GM12872 (cell line): ENCODE results near the gene FARS2.

Experiments used
- TF ChIP-seq, protein P1 (sequence below): IDR thresholded peaks from 3 replicates; pipeline ENCODE4 v1.5.1; 2011; ENCODE audit warnings: low read depth, mild to moderate bottlenecking, low read length, moderate library complexity; ENCODE audit not compliant: insufficient read depth

FARS2 gene

DNA sequence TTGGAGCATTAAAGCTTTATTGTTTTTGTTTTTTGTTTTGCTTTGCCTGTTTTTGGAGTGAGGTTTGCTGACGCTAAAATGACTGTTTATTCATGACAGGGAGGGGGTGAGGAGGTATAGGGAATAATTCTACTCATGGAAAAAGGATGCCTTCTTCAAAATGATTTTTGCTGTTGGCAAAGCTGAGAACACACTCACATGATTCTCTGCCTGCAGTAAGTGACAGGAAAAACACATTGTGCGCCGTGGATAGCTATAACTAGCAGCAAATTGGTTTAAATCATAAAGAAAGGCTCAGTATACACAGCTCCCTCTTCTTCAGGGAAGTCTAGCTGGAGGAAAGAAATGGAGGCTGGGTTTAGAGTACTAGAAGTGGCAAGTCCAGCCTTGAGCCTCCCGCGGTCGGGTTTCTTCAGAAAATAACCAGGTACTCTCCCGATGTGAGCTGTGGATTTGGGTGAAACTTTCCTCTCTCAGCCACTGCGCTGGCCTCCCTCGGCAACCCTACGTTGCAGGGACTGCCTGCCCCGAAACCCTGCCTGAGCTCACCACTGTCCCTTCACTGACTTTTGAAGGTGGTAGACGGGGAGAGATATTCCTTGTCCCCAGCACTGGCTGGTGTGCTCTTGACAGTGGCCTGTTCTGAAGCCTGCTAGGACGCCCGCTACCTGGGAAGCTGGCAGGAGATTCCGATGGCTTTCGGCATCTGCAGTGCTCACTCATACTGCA is 467.2 kb downstream of the FARS2 start:
- TF ChIP-seq, protein P1, sequence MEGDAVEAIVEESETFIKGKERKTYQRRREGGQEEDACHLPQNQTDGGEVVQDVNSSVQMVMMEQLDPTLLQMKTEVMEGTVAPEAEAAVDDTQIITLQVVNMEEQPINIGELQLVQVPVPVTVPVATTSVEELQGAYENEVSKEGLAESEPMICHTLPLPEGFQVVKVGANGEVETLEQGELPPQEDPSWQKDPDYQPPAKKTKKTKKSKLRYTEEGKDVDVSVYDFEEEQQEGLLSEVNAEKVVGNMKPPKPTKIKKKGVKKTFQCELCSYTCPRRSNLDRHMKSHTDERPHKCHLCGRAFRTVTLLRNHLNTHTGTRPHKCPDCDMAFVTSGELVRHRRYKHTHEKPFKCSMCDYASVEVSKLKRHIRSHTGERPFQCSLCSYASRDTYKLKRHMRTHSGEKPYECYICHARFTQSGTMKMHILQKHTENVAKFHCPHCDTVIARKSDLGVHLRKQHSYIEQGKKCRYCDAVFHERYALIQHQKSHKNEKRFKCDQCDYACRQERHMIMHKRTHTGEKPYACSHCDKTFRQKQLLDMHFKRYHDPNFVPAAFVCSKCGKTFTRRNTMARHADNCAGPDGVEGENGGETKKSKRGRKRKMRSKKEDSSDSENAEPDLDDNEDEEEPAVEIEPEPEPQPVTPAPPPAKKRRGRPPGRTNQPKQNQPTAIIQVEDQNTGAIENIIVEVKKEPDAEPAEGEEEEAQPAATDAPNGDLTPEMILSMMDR: no peak

DNA sequence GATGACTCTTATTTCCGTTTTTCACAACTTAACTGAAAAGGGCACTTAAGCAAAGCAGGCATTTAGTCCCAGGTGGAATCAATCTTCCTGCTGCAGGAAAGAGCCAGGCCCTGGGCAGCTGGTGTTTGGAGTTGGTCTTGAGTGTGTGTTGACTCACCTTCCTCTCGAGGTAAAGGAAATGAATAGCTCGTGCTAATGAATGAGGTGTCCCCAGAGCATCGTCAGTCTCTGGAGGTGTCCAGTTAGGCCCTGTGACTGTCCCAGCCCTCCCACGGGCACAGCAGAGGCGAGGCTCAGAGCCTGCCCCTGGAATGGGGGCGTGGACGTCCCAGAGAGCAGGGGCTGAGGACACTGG is 467.7 kb downstream of the FARS2 start:
- TF ChIP-seq, protein P1: no peak

DNA sequence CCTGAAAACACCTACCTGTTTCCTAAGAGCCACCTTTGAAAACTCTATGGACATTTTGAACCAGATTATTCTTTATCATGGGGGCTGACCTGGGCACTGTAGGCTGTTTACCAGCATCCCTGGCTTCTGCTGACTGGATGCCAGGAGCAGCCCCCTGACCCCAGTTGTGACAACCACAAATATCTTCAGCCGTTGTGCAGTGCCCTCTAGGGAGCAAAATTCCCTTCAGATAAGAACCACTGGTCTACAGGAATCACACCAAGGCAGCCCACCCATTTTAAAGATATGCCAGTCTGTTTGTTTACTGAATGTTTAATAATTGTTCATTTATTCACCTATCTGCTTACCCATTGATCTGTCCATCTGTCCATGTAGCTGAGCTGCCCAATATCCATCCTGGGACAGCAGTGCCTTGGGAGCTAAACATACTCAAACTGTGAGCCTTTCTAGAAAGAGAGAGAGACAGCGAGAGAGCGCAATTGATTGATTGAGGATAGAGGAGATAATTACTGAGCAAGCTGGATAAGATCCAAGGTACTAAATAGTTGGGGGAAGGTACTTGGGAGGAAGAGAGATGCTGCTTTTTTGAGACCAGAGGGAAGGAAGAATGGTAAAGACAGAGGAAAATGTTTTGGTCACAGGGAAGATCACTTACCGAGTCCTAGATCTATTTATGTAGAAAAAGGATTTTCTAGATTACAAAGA is 468.7 kb downstream of the FARS2 start:
- TF ChIP-seq, protein P1: no peak

DNA sequence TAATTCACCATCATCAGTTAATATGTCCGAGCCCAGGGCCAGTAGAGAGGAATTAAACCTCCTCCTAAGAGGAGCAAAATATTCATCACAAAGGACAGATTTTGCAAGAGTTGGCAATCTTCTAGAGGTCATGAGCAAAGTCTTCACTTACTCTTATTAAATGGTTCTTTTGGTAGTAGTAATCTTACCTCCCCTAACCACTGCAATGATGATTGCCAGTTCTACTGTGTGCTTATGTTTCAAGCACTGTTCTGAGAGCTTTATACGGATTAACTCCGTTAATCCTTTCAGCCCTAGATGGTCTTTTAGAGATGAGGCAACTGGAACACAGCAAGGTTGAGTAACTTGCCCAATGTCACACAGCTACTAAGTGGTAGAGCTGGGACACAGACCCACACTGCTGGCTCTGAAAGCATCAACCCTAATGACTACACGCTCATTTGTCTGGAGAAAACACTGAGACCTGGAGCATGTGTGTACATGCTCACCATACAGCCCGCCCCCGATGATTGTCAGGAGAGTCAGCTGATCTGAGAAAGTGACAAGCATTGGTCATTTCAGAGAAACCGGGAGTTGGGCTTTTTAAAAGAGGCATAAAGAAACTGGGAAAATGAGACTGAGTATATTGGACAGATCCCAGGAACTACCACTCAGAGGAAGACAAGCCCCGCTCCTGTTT is 469.4 kb downstream of the FARS2 start:
- TF ChIP-seq, protein P1: no peak

DNA sequence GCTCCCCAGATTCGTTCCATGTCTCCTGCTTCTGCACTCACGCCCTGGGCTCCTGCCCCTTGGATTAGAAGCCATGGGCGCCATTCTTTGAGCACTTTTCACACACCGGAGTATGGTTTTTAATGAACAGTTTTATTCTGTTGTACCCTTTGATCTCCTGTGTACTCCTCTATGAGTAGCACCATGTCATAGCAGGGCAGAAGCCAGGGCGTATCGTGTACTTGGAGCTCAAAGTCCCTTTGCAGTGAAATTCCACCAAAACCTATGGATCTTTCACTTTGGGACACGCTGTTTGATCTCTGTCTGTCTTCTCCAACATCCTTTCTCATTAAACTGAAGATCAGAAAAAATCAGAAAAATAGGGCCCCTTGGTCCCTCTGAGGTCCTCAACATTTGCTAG is 470.1 kb downstream of the FARS2 start:
- TF ChIP-seq, protein P1: no peak

DNA sequence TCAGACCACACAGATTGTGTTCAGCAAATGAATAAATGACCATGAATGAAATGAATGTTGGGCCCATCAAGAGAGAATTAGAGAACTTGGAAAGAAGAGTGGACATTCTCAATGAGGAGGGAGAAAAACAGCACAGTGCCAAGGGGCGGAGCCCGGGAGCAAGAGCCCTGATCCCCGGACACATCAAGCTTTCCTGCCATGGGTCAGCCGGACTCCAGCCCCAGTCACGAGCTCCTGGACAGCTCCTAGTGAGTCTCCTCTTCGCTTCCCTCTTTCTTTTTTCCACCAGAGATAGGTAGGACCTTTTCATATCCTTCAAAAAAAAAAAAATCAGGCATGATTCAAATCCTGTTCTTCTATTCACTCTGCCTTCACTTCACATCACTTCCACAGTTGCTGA is 471.2 kb downstream of the FARS2 start:
- TF ChIP-seq, protein P1: no peak

DNA sequence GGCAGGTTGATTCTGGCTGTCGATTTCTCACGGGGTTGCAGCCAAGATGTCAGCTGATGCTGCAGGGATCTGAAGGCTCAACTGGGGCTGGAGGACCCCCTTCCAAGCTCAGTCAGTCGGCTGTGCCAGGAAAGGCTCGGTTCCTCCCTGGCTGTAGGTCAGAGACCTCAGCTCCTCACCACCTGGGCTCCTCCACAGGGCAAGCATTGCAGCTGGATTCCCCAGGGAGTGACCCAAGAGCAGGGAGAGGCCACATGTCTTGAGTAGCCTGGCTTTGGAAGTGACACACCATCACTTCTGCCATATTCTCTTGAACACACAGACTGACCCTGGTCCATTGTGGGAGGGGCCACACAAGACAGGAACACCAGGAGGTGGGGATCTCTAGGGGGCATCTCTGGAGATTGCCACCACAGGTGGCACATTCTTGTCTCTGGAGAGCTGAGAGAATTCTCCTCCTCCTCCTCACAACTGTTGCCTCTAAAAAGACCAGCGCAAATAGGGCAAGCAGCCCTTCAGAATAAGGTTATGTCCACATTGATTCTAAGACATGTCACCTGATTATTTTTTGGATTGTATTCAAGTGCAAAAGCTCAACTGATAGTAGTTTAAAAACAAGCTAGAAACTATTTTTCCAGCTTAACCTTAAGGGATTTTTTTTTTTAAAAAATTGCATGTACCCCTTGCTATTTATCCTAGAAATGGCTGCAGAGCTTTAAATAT is 474.9 kb downstream of the FARS2 start:
- TF ChIP-seq, protein P1: no peak
